Colonic mucosa (tissue), 4 donors: ENCODE data around the gene MOB3B. TPM values are rescaled to one million over a fixed set of nuclear protein-coding genes. Genes with fewer than 3 reads are reported as not detected.

Experiments used
- DNase-seq: peaks from one replicate; pipeline ENCODE4 v3.0.0-alpha.2; 2020
- H3K27ac ChIP-seq: fragments of 200-600 bp; one replicate; pipeline ENCODE4 v1.8.0; 2021
- H3K27me3 ChIP-seq: fragments of 200-600 bp; one replicate; pipeline ENCODE4 v1.8.0; 2021
- H3K36me3 ChIP-seq: fragments of 200-600 bp; one replicate; pipeline ENCODE4 v1.8.0; 2021
- H3K4me1 ChIP-seq: fragments of 200-600 bp; one replicate; pipeline ENCODE4 v1.8.0; 2021; ENCODE audit warnings: mild to moderate bottlenecking
- H3K4me3 ChIP-seq: fragments of 200-600 bp; one replicate; pipeline ENCODE4 v1.8.0; 2021
- H3K9ac ChIP-seq, 2 donors: one replicate each; pipeline ENCODE4 v1.7.0; 2013; ENCODE audit warnings: control low read depth in 2 of 2, low read depth in 2 of 2, low read length in 2 of 2
- H3K9me3 ChIP-seq: fragments of 200-600 bp; one replicate; pipeline ENCODE4 v1.8.0; 2021
- CTCF ChIP-seq: fragments of 200-600 bp; IDR thresholded peaks from one replicate; pipeline ENCODE4 v1.8.0; 2022; ENCODE audit warnings: antibody characterized with exemption, mild to moderate bottlenecking
- intact Hi-C: fragments of 100-400 bp; cut with DNase I; formaldehyde crosslinking; loops from one replicate; pipeline ENCODE4 v1.14.1; 2022
- total RNA-seq, 2 donors: library from RNA; stranded (reverse); fragmentation: NEBNext Ultra II Directional in 1 of 2; extraction: Animal tissue kit (Norgen Biotek cat#: 25700) in 1 of 2; gene quantifications; one replicate each; pipeline ENCODE4 v1.2.1, GENCODE V29; 2021
- donor health status: healthy.
- donor health status: DM: no; HTN: no; CAD: no.
- donor health status: DM: no; HTN: no; CAD: no.

The MOB3B gene
- total RNA-seq, 2 donors from 2014 or later, result 35.8 to 39.6 TPM

GRCh38 chr9:27347889-27348288 is 181.7 kb downstream of the MOB3B start:
- no peak for DNase-seq
- Histone ChIP-seq H3K27ac (no peak overlapping the region), H3K4me1 (no peaks in the 10 kb centered on the region), H3K4me3 (no peak overlapping the region), H3K9me3 (no peaks in the 10 kb centered on the region), H3K9ac (no peak overlapping the region), H3K27me3 (no peaks in the 10 kb centered on the region), H3K36me3 (no peaks in the 10 kb centered on the region)
- intact Hi-C loops, result no loop called here
- no peak for TF ChIP-seq CTCF

- Histone ChIP-seq H3K9me3 (no peaks in the 10 kb centered on the region), H3K4me1 (no peaks in the 10 kb centered on the region), H3K27me3 (no peaks in the 10 kb centered on the region), H3K9ac (no peak overlapping the region), H3K36me3 (no peaks in the 10 kb centered on the region), H3K4me3 (no peak overlapping the region), H3K27ac (no peak overlapping the region)
- DNase-seq, result no peak
- intact Hi-C loops, result no loop called here
- no peak for TF ChIP-seq CTCF
Observed at GRCh38 chr9:27344776-27345175, 184.8 kb downstream of the MOB3B start.

GRCh38 chr9:27341545-27342294 is 187.9 kb downstream of the MOB3B start:
- TF ChIP-seq CTCF, result no peak
- peak overlapping the region; percentile 26 for H3K27ac ChIP-seq
- H3K4me3 ChIP-seq, result no peak overlapping the region
- no peaks in the 10 kb centered on the region for H3K9me3 ChIP-seq
- peaks cover 3% of the 10 kb centered on the region for H3K4me1 ChIP-seq
- intact Hi-C loops, result no loop called here
- H3K36me3 ChIP-seq, result no peaks in the 10 kb centered on the region
- peak overlapping the region in 1 of 2 donors; percentile 14 for H3K9ac ChIP-seq
- DNase-seq, result no peak
- no peaks in the 10 kb centered on the region for H3K27me3 ChIP-seq

GRCh38 chr9:27340961-27341511 is 188.6 kb downstream of the MOB3B start:
- no peak overlapping the region for H3K4me3 ChIP-seq
- H3K36me3 ChIP-seq, result no peaks in the 10 kb centered on the region
- H3K9me3 ChIP-seq, result no peaks in the 10 kb centered on the region
- intact Hi-C loops, result no loop called here
- H3K4me1 ChIP-seq, result peaks cover 3% of the 10 kb centered on the region
- TF ChIP-seq CTCF, result no peak
- H3K9ac ChIP-seq, result peak overlapping the region in 1 of 2 donors; percentile 14
- H3K27ac ChIP-seq, result peak overlapping the region; percentile 26
- DNase-seq, result no peak
- H3K27me3 ChIP-seq, result no peaks in the 10 kb centered on the region

DNA sequence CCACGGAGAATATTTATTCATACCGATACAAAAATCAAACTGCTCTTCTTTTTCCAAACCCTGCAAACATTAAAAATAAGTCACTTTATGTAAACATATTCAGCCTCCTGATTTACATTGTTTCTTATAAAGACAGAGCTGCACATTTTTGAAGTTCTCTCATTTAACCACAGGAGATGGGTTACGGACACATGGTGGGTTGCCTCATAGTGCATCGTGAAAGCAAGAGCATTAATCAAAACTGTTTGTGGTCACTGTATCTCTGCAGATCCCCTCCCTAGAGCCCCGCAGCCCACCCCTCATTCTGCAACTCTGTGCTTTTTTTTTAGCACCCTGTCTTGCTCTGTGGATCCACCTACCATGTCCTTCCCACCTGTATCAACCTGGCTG is 189.3 kb downstream of the MOB3B start:
- intact Hi-C loops, result no loop called here
- no peak overlapping the region for H3K27ac ChIP-seq
- no peaks in the 10 kb centered on the region for H3K27me3 ChIP-seq
- no peak for TF ChIP-seq CTCF
- DNase-seq, result no peak
- peaks cover 3% of the 10 kb centered on the region for H3K4me1 ChIP-seq
- peak overlapping the region in 1 of 2 donors; percentile 14 for H3K9ac ChIP-seq
- H3K4me3 ChIP-seq, result no peak overlapping the region
- H3K36me3 ChIP-seq, result no peaks in the 10 kb centered on the region
- no peaks in the 10 kb centered on the region for H3K9me3 ChIP-seq
